NCI-H2227 treated with DMSO at 0.1 percent for 48 hours (cell line): Measurements from ENCODE around the gene GJD3.
"Not testable (repeated sequence)": the region's sequence is repeated elsewhere in the genome, so short reads cannot be mapped to it uniquely, and the experiment has no call there.

Source experiments
- DNase-seq: peaks from one replicate; lab custom pipeline; 2025; lab: John Stamatoyannopoulos, UW

GJD3 gene

GRCh38 chr17:40364121-40364861, at the start of gene GJD3:
TSS of gene GJD3 (minus strand) at chr17:40364737. CDS start at chr17:40363815, 922 bp downstream.
- no peak for DNase-seq

GRCh38 chr17:40414312-40414711, 49.8 kb upstream of the GJD3 start:
- not testable (repeated sequence) for DNase-seq

- no peak for DNase-seq
Measured at GRCh38 chr17:40412880-40413279, 48.3 kb upstream of the GJD3 start.

- DNase-seq = no peak
Measured at GRCh38 chr17:40411821-40412220, 47.3 kb upstream of the GJD3 start.

GRCh38 chr17:40410082-40410481, 45.5 kb upstream of the GJD3 start:
- DNase-seq = no peak

GRCh38 chr17:40409540-40409939, 45.0 kb upstream of the GJD3 start:
- not testable (repeated sequence) for DNase-seq

GRCh38 chr17:40407460-40407859, 42.9 kb upstream of the GJD3 start:
- no peak for DNase-seq

- no peak for DNase-seq
Measured at GRCh38 chr17:40404003-40404402, 39.5 kb upstream of the GJD3 start.

- DNase-seq = no peak
Measured at GRCh38 chr17:40402668-40403067, 38.1 kb upstream of the GJD3 start.

GRCh38 chr17:40399185-40399584, 34.6 kb upstream of the GJD3 start:
- peak; percentile 36 for DNase-seq

GRCh38 chr17:40386555-40386954, 22.0 kb upstream of the GJD3 start:
- not testable (repeated sequence) for DNase-seq

- no peak for DNase-seq
Measured at GRCh38 chr17:40382251-40382650, 17.7 kb upstream of the GJD3 start.

GRCh38 chr17:40378966-40379365, 14.4 kb upstream of the GJD3 start:
- DNase-seq = no peak

- DNase-seq = no peak
Measured at GRCh38 chr17:40377832-40378231, 13.3 kb upstream of the GJD3 start.

GRCh38 chr17:40376541-40376940, 12.0 kb upstream of the GJD3 start:
- DNase-seq = not testable (repeated sequence)

GRCh38 chr17:40375786-40376185, 11.2 kb upstream of the GJD3 start:
- not testable (repeated sequence) for DNase-seq

- DNase-seq = no peak
Measured at GRCh38 chr17:40374821-40375498, 10.4 kb upstream of the GJD3 start.

GRCh38 chr17:40373999-40374398, 9.5 kb upstream of the GJD3 start:
- no peak for DNase-seq

- DNase-seq = no peak
Measured at GRCh38 chr17:40373324-40373723, 8.8 kb upstream of the GJD3 start.

GRCh38 chr17:40372644-40373043, 8.1 kb upstream of the GJD3 start:
- DNase-seq = not testable (repeated sequence)

- DNase-seq = no peak
Measured at GRCh38 chr17:40372031-40372430, 7.5 kb upstream of the GJD3 start.

GRCh38 chr17:40371261-40371929, 6.9 kb upstream of the GJD3 start:
- no peak for DNase-seq

GRCh38 chr17:40369923-40370322, 5.4 kb upstream of the GJD3 start:
- DNase-seq = no peak
